GM19372 (cell line): ENCODE measurements around the gene MCL1.
"Not testable (repeated sequence)": the region's sequence is repeated elsewhere in the genome, so short reads cannot be mapped to it uniquely, and the experiment has no call there.

Experiments
- ATAC-seq: cut with Tn5 transposase; IDR thresholded peaks from one replicate; pipeline ENCODE4 v1.9.1; 2021; ENCODE audit warnings: mild to moderate bottlenecking, low read depth, moderate library complexity; ENCODE audit not compliant: unreplicated experiment

The MCL1 gene

GRCh38 chr1:150603711-150604110 is 24.3 kb upstream of the MCL1 start:
- no peak for ATAC-seq

DNA sequence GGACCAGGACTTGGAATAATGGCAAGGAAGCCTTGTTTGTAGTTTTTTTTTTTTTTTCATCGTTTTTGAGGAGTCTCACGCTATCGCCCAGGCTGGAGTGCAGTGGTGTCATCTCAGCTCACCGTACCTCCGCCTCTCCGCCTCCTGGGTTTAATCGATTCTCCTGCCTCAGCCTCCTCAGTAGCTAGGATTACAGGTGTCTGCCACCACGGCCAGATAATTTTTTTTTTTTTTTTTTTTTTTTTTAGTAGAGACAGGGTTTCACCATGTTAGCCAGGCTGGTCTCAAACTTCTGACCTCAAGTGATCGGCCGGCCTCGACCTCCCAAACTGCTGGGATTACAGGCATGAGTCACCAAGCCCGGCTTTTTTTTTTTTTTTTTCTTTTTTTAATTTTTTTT is 23.0 kb upstream of the MCL1 start:
- ATAC-seq, result not testable (repeated sequence)

DNA sequence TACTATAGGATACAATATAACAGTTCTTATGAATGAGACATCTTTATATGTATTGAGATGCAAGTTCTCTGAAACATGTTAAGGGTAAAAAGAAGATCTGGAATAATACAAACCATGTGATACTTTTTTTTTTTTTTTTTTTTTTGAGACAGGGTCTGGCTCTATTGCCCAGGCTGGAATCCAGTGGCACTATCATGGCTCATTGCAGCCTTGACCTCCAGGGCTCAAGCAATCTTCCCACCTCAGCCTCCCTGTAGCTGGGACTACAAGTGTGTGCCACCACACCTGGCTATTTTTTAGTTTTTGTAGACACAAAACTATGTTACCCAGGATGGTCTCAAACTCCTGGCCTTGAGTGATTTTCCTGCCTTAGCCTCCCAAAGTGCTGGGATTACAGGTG is 22.1 kb upstream of the MCL1 start:
- no peak for ATAC-seq

GRCh38 chr1:150598346-150598745 is 18.9 kb upstream of the MCL1 start:
- not testable (repeated sequence) for ATAC-seq

- ATAC-seq, result no peak
These were observed 17.6 kb upstream of the MCL1 start for GRCh38 chr1:150596976-150597375.

GRCh38 chr1:150596095-150596892 is 16.9 kb upstream of the MCL1 start:
- ATAC-seq, result no peak

GRCh38 chr1:150582371-150582770 is 3.0 kb upstream of the MCL1 start:
- ATAC-seq, result no peak

- ATAC-seq, result not testable (repeated sequence)
These were observed 2.6 kb upstream of the MCL1 start for GRCh38 chr1:150581962-150582361.

GRCh38 chr1:150581437-150581836 is 2.0 kb upstream of the MCL1 start:
- not testable (repeated sequence) for ATAC-seq

DNA sequence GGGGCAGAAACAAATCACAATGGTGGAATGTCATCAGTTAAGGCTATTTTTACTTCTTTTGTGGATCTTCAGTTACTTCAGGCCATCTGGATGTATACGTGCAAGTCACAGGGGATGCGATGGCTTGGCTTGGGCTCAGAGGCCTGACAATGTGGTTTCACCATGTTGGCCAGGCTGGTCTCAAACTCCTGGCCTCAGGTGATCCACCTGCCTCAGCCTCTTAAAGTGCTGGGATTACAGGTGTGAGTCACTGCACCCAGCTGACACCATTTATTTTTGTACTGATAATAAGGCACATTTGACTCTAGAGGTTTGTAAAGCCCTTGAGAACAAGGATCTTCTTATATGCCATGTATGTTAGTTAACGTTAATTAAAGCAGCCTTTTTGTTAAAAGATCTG is 1.6 kb upstream of the MCL1 start:
- not testable (repeated sequence) for ATAC-seq

GRCh38 chr1:150579945-150580642 is 684 bp upstream of the MCL1 start:
- peak; percentile 1 for ATAC-seq

GRCh38 chr1:150578272-150579109 is 919 bp downstream of the MCL1 start:
- ATAC-seq, result no peak

- ATAC-seq, result no peak
These were observed 1.7 kb downstream of the MCL1 start for GRCh38 chr1:150577557-150578271.

- ATAC-seq, result no peak
These were observed 2.4 kb downstream of the MCL1 start for GRCh38 chr1:150576794-150577556.

DNA sequence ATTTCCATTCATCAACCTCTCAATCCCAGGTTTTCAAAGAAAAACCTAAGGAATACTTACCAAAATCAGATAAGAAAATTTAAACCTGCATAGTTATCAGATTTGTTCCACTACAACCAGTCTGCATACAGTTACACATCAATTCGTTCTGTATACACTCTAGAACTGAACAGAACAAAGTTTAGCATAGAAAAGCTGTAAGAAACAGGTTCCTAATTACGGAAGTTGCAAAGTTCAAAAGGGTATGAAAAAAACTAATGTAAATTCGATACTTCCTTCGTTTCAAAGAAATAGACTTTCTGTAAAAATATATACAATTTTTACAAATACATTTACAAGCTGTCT is 3.1 kb downstream of the MCL1 start:
- no peak for ATAC-seq

GRCh38 chr1:150575518-150576366 is 3.7 kb downstream of the MCL1 start:
- ATAC-seq, result no peak

- no peak for ATAC-seq
These were observed 4.3 kb downstream of the MCL1 start for GRCh38 chr1:150575072-150575489.

DNA sequence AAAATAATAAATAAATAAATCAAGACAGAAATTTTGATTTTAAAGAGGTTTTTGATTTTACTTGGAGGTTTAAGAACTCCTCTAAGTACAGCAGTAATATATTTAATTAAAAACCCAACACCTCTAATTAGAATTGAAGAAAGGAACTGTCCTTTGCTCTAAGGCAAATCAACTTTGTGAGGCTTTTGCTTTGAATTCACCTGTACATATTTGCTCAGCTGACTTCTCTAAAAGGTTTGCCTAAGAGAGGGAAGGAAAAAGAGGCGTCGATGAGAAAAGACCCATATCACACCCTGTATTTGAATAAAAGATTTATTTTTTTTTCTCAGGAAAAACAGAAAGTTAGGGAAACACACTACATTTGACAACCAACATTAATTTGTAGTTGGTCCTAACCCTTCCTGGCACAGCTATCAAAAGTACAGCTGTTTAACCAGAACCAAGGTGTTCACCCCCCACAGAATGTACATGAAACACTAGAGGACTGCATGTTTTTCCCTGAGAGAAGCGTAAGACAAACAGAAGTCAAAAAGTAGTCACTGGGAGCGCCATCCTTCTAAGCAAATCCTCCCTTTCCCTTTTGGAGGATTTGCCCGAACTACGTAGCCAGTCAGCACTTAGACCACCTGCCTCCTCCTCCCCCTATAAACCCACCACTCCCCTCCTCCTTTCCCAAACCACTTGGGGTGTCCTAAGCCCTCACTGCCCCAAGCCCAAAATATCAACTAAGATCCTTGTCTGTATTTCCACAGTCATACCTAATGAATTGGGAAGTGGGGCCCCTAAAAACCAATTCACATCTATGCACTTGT is 4.9 kb downstream of the MCL1 start:
- ATAC-seq, result no peak
